ENCODE measurements around the gene SOX12.

SOX12 gene

GRCh38 chr20:325045-325888 lies at the start of gene SOX12:
TSS of gene SOX12 (plus strand) at chr20:325552. CDS start at chr20:325925, 373 bp downstream.
- DNase-seq: peak; percentile 80

GRCh38 chr20:275791-276190 lies 49.6 kb upstream of the SOX12 start:
- no peak for DNase-seq

GRCh38 chr20:276620-277495 lies 48.5 kb upstream of the SOX12 start:
- no peak for DNase-seq

GRCh38 chr20:277496-277781 lies 47.9 kb upstream of the SOX12 start:
- no peak for DNase-seq

- no peak for DNase-seq
These were observed 47.2 kb upstream of the SOX12 start for GRCh38 chr20:278181-278580.

GRCh38 chr20:278607-279571 lies 46.5 kb upstream of the SOX12 start:
- DNase-seq: no peak

GRCh38 chr20:284172-284571 lies 41.2 kb upstream of the SOX12 start:
- no peak for DNase-seq

- no peak for DNase-seq
These were observed 38.8 kb upstream of the SOX12 start for GRCh38 chr20:286508-286907.

GRCh38 chr20:288956-289692 lies 36.2 kb upstream of the SOX12 start:
- no peak for DNase-seq

- no peak for DNase-seq
These were observed 35.7 kb upstream of the SOX12 start for GRCh38 chr20:289693-290083.

GRCh38 chr20:290084-290831 lies 35.1 kb upstream of the SOX12 start, which contains the start of gene C20orf96:
TSS of gene C20orf96 (minus strand) at chr20:290750. CDS start at chr20:290610, 140 bp downstream.
- DNase-seq: peak; percentile 70

- no peak for DNase-seq
These were observed 30.8 kb upstream of the SOX12 start for GRCh38 chr20:294602-295001.

- DNase-seq: no peak
These were observed 29.5 kb upstream of the SOX12 start for GRCh38 chr20:295804-296203.

GRCh38 chr20:297098-297924 lies 28.0 kb upstream of the SOX12 start, which contains the start of gene ZCCHC3:
TSS of gene ZCCHC3 (plus strand) at chr20:297570. CDS start at chr20:297587, 17 bp downstream.
- DNase-seq: peak; percentile 72

GRCh38 chr20:297925-298775 lies 27.2 kb upstream of the SOX12 start:
- DNase-seq: no peak

- DNase-seq: no peak
These were observed 26.5 kb upstream of the SOX12 start for GRCh38 chr20:298776-299391.

GRCh38 chr20:300345-300990 lies 24.9 kb upstream of the SOX12 start:
- peak; percentile 13 for DNase-seq

Measured in SIG-M5 (cell line).